Calu3 (cell line): ENCODE results near the gene OBSCN. TPM values are rescaled to one million over a fixed set of nuclear protein-coding genes. Genes with fewer than 3 reads are reported as not detected.

Experiments used
- BruUV-seq: library from RNA; stranded (reverse); fragments of 400-500 nt; replicated peaks from 2 replicates; lab custom pipeline; 2021; lab: Mats Ljungman, UMichigan
- CTCF ChIA-PET: fragments of 300-600 bp; sonication (Branson Sonifier 250); formaldehyde crosslinking; loops from one replicate; lab custom pipeline; 2022; ENCODE audit warnings: antibody characterized with exemption; lab: Charles Lee
- DNase-seq: peaks from one replicate; pipeline ENCODE4 v3.0.0; 2022
- H3K27ac Mint-ChIP-seq: one replicate; pipeline ENCODE4 v1.8.0; 2022; ENCODE audit warnings: mixed read lengths; ENCODE audit not compliant: unreplicated experiment
- H3K27me3 Mint-ChIP-seq: one replicate; pipeline ENCODE4 v1.8.0; 2022; ENCODE audit warnings: mixed read lengths; ENCODE audit not compliant: unreplicated experiment
- H3K36me3 Mint-ChIP-seq: one replicate; pipeline ENCODE4 v1.8.0; 2022; ENCODE audit warnings: mild to moderate bottlenecking, moderate library complexity, mixed read lengths; ENCODE audit not compliant: insufficient read depth, unreplicated experiment
- H3K4me1 Mint-ChIP-seq: one replicate; pipeline ENCODE4 v1.8.0; 2022; ENCODE audit warnings: mild to moderate bottlenecking, low read depth, mixed read lengths; ENCODE audit not compliant: unreplicated experiment
- H3K4me3 Mint-ChIP-seq: one replicate; pipeline ENCODE4 v1.8.0; 2022; ENCODE audit warnings: mild to moderate bottlenecking, low read depth, moderate library complexity, mixed read lengths; ENCODE audit not compliant: unreplicated experiment
- H3K9me3 Mint-ChIP-seq: one replicate; pipeline ENCODE4 v1.8.0; 2022; ENCODE audit warnings: low read depth, mixed read lengths; ENCODE audit not compliant: unreplicated experiment
- intact Hi-C: fragments of 100-400 bp; cut with micrococcal nuclease; formaldehyde crosslinking; loops from one replicate; pipeline ENCODE4 v1.10.0; 2022; ENCODE audit not compliant: unreplicated experiment
- total RNA-seq: library from RNA; stranded (reverse); gene quantifications from 2 replicates; pipeline ENCODE4 v1.2.3, GENCODE V29; 2022
- TF ChIP-seq, protein P1 (sequence below): fragments of 200-600 bp; IDR thresholded peaks from one replicate; pipeline ENCODE4 v1.8.0; 2022; ENCODE audit warnings: antibody characterized with exemption; ENCODE audit not compliant: unreplicated experiment

OBSCN gene
- total RNA-seq, 1 experiment from 2014 or later: 19.5 TPM

DNA sequence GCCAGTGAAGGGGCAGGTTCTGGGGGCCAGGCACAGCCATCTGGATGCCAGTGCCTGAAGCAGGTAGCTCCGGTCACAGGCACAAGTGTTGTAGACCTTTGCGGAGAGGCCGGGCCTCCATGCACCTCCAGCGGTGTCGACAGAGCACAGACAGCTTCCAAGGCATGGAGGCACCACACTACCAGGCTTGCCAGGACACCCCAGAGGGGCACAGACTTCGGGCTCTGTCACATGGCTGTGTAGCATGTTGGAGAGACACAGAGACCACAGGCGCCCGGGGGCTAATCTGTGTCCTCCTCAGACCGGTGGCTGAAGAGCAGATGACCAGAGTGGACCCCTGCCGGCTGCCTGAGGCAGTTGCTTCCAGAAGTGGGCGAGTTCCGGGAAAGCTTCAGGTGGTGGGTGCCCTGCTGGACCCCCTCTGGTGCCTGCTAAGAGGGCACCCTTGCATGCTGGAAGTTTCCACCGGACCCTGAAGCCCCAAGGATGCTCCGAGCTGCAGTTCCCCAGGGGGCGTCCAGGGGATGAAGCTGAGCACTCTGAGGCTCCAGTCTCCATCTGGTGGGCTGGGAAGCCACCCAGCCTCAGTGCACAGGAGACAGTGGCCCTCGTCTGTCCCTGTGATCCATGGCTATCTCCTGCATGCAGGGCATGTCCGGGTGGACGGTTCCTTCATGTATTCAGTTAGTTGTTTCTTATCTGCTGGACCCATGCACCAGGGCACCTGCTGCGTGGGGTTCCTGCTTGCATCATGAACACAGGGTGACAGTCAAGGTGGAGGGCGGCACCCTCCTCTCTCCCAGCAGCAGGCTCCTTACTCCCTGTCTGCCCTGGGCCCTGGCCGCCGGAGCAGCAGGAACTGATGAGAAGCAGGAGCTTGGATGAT lies 82.4 kb downstream of the OBSCN start:
- Mint-ChIP-seq H3K27me3 (no peaks in the 10 kb centered on the region), H3K27ac (no peak overlapping the region), H3K4me3 (no peak overlapping the region), H3K4me1 (no peaks in the 10 kb centered on the region), H3K9me3 (peaks cover 5% of the 10 kb centered on the region), H3K36me3 (no peaks in the 10 kb centered on the region)
- DNase-seq: no peak
- TF ChIP-seq, protein P1, sequence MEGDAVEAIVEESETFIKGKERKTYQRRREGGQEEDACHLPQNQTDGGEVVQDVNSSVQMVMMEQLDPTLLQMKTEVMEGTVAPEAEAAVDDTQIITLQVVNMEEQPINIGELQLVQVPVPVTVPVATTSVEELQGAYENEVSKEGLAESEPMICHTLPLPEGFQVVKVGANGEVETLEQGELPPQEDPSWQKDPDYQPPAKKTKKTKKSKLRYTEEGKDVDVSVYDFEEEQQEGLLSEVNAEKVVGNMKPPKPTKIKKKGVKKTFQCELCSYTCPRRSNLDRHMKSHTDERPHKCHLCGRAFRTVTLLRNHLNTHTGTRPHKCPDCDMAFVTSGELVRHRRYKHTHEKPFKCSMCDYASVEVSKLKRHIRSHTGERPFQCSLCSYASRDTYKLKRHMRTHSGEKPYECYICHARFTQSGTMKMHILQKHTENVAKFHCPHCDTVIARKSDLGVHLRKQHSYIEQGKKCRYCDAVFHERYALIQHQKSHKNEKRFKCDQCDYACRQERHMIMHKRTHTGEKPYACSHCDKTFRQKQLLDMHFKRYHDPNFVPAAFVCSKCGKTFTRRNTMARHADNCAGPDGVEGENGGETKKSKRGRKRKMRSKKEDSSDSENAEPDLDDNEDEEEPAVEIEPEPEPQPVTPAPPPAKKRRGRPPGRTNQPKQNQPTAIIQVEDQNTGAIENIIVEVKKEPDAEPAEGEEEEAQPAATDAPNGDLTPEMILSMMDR: no peak
- BruUV-seq: no TSS peak
- CTCF ChIA-PET: no interaction called here
- intact Hi-C loops: no loop called here

DNA sequence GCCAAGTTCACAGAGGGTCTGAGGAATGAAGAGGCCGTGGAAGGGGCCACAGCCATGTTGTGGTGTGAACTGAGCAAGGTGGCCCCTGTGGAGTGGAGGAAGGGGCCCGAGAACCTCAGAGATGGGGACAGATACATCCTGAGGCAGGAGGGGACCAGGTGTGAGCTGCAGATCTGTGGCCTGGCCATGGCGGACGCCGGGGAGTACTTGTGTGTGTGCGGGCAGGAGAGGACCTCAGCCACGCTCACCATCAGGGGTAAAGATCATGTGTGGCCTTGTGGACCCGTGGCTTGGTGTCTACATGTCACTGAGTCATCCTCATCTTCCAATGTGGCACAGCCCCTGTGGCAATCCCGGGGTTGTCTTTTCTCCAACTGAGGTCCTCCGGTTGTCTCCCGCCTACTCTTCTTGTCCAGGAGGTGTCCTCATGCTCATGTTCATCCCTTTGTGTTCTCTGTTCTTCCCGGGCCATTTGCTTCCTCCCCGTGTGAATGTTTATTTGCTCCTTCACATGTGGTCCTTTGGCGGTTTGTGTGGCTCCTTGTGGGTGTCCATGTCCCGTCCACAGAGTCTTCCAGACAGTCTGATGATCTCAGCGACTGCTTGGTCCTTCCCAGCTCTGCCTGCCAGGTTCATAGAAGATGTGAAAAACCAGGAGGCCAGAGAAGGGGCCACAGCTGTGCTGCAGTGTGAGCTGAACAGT lies 84.2 kb downstream of the OBSCN start:
- H3K4me1 Mint-ChIP-seq: no peaks in the 10 kb centered on the region
- no peak overlapping the region for H3K27ac Mint-ChIP-seq
- H3K4me3 Mint-ChIP-seq: no peak overlapping the region
- DNase-seq: no peak
- no peaks in the 10 kb centered on the region for H3K36me3 Mint-ChIP-seq
- BruUV-seq: no TSS peak
- CTCF ChIA-PET: no interaction called here
- peaks cover 6% of the 10 kb centered on the region for H3K9me3 Mint-ChIP-seq
- intact Hi-C loops: no loop called here
- H3K27me3 Mint-ChIP-seq: no peaks in the 10 kb centered on the region
- TF ChIP-seq, protein P1: no peak

DNA sequence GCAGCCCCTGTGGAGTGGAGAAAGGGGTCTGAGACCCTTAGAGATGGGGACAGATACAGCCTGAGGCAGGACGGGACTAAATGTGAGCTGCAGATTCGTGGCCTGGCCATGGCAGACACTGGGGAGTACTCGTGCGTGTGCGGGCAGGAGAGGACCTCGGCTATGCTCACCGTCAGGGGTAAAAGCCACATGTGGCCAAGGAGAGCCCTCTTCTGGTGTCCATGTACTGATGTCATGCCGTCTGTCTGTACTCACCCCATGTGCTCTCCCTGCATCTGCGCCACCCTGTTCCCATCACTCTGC lies 84.7 kb downstream of the OBSCN start:
- Mint-ChIP-seq H3K36me3 (no peaks in the 10 kb centered on the region), H3K9me3 (peaks cover 8% of the 10 kb centered on the region), H3K4me3 (no peak overlapping the region), H3K4me1 (no peaks in the 10 kb centered on the region), H3K27ac (no peak overlapping the region), H3K27me3 (no peaks in the 10 kb centered on the region)
- intact Hi-C loops: no loop called here
- CTCF ChIA-PET: no interaction called here
- TF ChIP-seq, protein P1: no peak
- no peak for DNase-seq
- no TSS peak for BruUV-seq

DNA sequence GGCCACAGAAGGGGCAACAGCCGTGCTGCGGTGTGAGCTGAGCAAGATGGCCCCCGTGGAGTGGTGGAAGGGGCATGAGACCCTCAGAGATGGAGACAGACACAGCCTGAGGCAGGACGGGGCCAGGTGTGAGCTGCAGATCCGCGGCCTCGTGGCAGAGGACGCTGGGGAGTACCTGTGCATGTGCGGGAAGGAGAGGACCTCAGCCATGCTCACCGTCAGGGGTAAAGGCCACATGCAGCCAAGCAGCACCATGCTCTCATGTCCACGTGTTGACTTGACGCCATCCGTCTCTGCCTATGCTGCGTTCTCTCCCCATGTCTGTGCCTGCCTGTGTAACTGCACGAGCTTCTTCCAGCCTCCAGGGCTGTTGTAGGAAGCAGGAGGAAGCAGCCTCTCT lies 85.5 kb downstream of the OBSCN start:
- CTCF ChIA-PET: no interaction called here
- no peak for DNase-seq
- Mint-ChIP-seq H3K27ac (no peak overlapping the region), H3K4me3 (no peak overlapping the region), H3K4me1 (no peaks in the 10 kb centered on the region), H3K36me3 (no peaks in the 10 kb centered on the region), H3K27me3 (no peaks in the 10 kb centered on the region), H3K9me3 (peaks cover 10% of the 10 kb centered on the region)
- BruUV-seq: no TSS peak
- TF ChIP-seq, protein P1: no peak
- intact Hi-C loops: no loop called here
